BLaER1 treated with 17β-estradiol and CSF1 and Interleukin-3, amounts not matched to agents 10 nM and 100 nM (cell line): Measurements from ENCODE around the gene DHX29.

ENCODE experiments used
- H3K27ac ChIP-seq, 11 experiments: shearing (Covaris generic); formaldehyde crosslinking; 2 replicates each; pipeline ENCODE4 v1.8.1; 2022
- H3K27me3 ChIP-seq, 11 experiments: shearing (Covaris generic); formaldehyde crosslinking; 2 replicates each; pipeline ENCODE4 v1.8.1; 2022
- H3K36me3 ChIP-seq, 11 experiments: shearing (Covaris generic); formaldehyde crosslinking; 2 replicates each; pipeline ENCODE4 v1.8.1; 2022
- H3K4me1 ChIP-seq, 10 experiments: shearing (Covaris generic); formaldehyde crosslinking; 2 replicates each; pipeline ENCODE4 v1.8.1; 2022
- H3K4me2 ChIP-seq, 11 experiments: shearing (Covaris generic); formaldehyde crosslinking; 2 replicates each; pipeline ENCODE4 v1.8.1; 2022
- H3K4me3 ChIP-seq, 10 experiments: shearing (Covaris generic); formaldehyde crosslinking; 2 replicates each; pipeline ENCODE4 v1.8.1; 2022
- H3K9ac ChIP-seq, 11 experiments: shearing (Covaris generic); formaldehyde crosslinking; 2 replicates each; pipeline ENCODE4 v1.8.1; 2022
- H3K9me3 ChIP-seq, 11 experiments: shearing (Covaris generic); formaldehyde crosslinking; replicated peaks in 1 of 11; 2 replicates each; pipeline ENCODE4 v1.8.1; 2022
- H4K20me1 ChIP-seq, 11 experiments: shearing (Covaris generic); formaldehyde crosslinking; 2 replicates each; pipeline ENCODE4 v1.8.1; 2022
- Cebpa-rat ChIP-seq, 11 experiments: shearing (Covaris generic); IDR thresholded peaks; 2 replicates each; pipeline ENCODE4 v1.8.1; 2022

The DHX29 gene

GRCh38 chr5:55343107-55343506 is 35.6 kb upstream of the DHX29 start:
- no peak overlapping the region for H3K4me3 ChIP-seq
- peaks cover 0 to 15% (median 0%) of the 10 kb centered on the region in 10 experiments; a peak in 3 of 20 replicates for H3K4me1 ChIP-seq
- peaks cover 5 to 20% (median 9%) of the 10 kb centered on the region in 11 experiments; a peak in 19 of 22 replicates for H3K9me3 ChIP-seq
- H4K20me1 ChIP-seq = peaks cover 4 to 25% (median 9%) of the 10 kb centered on the region in 11 experiments; a peak in 16 of 22 replicates
- H3K27me3 ChIP-seq = no peaks in the 10 kb centered on the region
- peaks cover 70 to 95% (median 86%) of the 10 kb centered on the region in 11 experiments for H3K36me3 ChIP-seq
- no peak overlapping the region for H3K4me2 ChIP-seq
- H3K9ac ChIP-seq = no peak overlapping the region
- H3K27ac ChIP-seq = no peak overlapping the region
- no peak for TF ChIP-seq Cebpa-rat (IDR thresholded peaks at IDR 0.05)

DNA sequence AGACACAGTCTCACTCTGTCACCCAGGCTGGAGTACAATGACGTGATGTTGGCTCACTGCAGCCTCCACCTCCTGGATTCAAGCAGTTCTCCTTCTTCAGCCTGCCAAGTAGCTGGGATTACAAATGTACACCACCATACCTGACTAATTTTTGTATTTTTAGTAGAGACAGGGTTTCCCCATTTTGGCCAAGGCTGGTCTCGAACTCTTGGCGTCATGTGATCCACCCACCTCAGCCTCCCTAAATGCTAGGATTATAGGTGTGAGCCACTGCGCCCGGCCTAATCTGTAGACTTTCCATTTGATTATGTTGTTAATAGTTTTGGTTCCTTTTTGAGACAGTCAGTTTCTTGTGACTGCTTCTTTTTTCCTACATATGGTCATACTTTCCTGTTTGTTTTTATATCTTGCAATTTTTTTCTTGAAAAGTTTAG is 31.3 kb upstream of the DHX29 start:
- Histone ChIP-seq H3K27ac (peak overlapping the region in 1 of 11 experiments; percentile 5; a peak in 1 of 22 replicates), H3K4me3 (no peak overlapping the region), H3K9ac (no peak overlapping the region), H4K20me1 (peaks cover 5 to 56% (median 30%) of the 10 kb centered on the region in 11 experiments; a peak in 18 of 22 replicates), H3K36me3 (peaks cover 61 to 93% (median 78%) of the 10 kb centered on the region in 11 experiments), H3K4me1 (peaks cover 0 to 16% (median 0%) of the 10 kb centered on the region in 10 experiments; a peak in 3 of 20 replicates), H3K27me3 (no peaks in the 10 kb centered on the region), H3K9me3 (no peaks in the 10 kb centered on the region), H3K4me2 (peak overlapping the region in 1 of 11 experiments; percentile 50; a peak in 2 of 22 replicates)
- no peak for TF ChIP-seq Cebpa-rat (IDR thresholded peaks at IDR 0.05)

DNA sequence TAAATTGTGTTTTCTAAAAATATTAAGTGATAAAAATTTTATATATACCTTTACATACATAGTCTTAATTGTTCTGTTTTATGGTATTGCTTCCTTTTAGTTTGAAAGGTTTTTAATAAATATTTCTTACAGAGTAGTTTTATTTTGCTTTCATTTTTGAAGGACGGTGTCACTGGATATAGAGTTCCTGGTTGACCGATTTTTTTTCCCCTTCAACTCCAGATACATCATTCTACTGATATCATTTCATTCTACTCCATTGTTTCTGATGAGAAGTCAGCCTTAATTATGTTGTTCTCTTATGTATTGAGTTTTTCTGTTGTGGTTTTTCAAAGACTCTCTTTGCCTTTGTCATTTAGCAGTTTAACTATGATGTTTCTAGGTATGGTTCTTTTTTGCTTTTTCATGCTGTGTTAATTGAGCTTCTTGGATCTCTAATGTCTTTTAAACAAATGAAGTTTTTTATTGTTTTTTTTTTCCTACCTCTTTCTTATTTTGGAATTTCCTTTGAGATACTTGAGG is 30.7 kb upstream of the DHX29 start:
- Histone ChIP-seq H3K4me1 (peaks cover 0 to 16% (median 0%) of the 10 kb centered on the region in 10 experiments; a peak in 3 of 20 replicates), H3K36me3 (peaks cover 61 to 93% (median 78%) of the 10 kb centered on the region in 11 experiments), H3K9me3 (no peaks in the 10 kb centered on the region), H4K20me1 (peaks cover 4 to 59% (median 33%) of the 10 kb centered on the region in 11 experiments; a peak in 18 of 22 replicates), H3K27me3 (no peaks in the 10 kb centered on the region), H3K4me2 (no peak overlapping the region), H3K4me3 (no peak overlapping the region), H3K9ac (no peak overlapping the region), H3K27ac (no peak overlapping the region)
- TF ChIP-seq Cebpa-rat (IDR thresholded peaks at IDR 0.05) = no peak

GRCh38 chr5:55333811-55334210 is 26.3 kb upstream of the DHX29 start:
- no peak overlapping the region for H3K9ac ChIP-seq
- H3K27ac ChIP-seq = no peak overlapping the region
- no peaks in the 10 kb centered on the region for H3K27me3 ChIP-seq
- no peak overlapping the region for H3K4me2 ChIP-seq
- H3K4me1 ChIP-seq = peaks cover 0 to 14% (median 4%) of the 10 kb centered on the region in 10 experiments; a peak in 10 of 20 replicates
- H3K9me3 ChIP-seq = no peaks in the 10 kb centered on the region
- peaks cover 7 to 77% (median 42%) of the 10 kb centered on the region in 11 experiments; a peak in 18 of 22 replicates for H4K20me1 ChIP-seq
- peaks cover 70 to 95% (median 81%) of the 10 kb centered on the region in 11 experiments for H3K36me3 ChIP-seq
- TF ChIP-seq Cebpa-rat (IDR thresholded peaks at IDR 0.05) = no peak
- no peak overlapping the region for H3K4me3 ChIP-seq

DNA sequence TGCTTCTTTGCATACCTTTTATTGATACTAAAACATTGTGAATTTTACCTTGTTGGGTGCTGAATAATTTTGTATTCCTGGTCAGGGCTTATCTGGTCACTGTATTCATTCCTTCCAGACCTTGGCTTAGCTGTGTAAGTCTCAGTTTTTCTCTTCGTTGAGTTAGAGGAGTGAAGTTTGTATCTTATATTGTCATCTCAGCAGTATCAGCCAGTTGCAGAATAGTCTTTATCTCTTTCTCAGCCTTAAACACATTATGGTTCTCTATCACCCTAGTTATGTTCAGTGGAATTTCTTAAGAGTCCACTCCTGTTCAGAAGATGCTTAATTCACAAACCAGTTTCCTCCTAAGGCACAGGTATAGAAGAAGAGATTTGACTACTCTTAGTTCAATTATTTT is 25.5 kb upstream of the DHX29 start:
- Histone ChIP-seq H3K36me3 (peaks cover 75 to 97% (median 86%) of the 10 kb centered on the region in 11 experiments), H3K9ac (no peak overlapping the region), H3K4me2 (no peak overlapping the region), H3K9me3 (no peaks in the 10 kb centered on the region), H3K4me3 (no peak overlapping the region), H3K27ac (no peak overlapping the region), H4K20me1 (peaks cover 4 to 70% (median 35%) of the 10 kb centered on the region in 11 experiments; a peak in 16 of 22 replicates), H3K27me3 (no peaks in the 10 kb centered on the region), H3K4me1 (peaks cover 0 to 13% (median 4%) of the 10 kb centered on the region in 10 experiments; a peak in 8 of 20 replicates)
- TF ChIP-seq Cebpa-rat (IDR thresholded peaks at IDR 0.05) = no peak

DNA sequence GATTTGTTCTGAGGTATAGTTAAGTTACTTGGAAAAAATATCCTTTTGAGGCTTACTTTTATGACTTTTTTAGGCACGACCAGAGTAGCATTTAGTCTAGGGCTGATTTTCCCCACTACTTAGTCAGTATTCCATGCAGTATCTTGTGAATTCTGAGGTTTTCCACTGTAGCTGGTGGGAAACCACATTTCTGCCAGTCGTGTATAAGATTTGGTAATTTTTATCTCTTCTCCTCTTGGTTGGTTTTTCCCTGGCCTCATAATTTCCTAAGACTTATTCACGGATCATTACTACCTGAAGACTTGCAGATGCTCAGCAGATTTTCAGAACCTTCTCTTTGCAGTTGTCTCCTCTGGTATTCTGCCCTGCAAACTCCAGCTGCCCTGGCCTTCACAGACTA is 23.8 kb upstream of the DHX29 start:
- Histone ChIP-seq H3K27ac (no peak overlapping the region), H3K27me3 (no peaks in the 10 kb centered on the region), H3K9me3 (no peaks in the 10 kb centered on the region), H3K4me2 (no peak overlapping the region), H3K9ac (no peak overlapping the region), H3K36me3 (peaks cover 82 to 100% (median 91%) of the 10 kb centered on the region in 11 experiments), H4K20me1 (peaks cover 11 to 68% (median 31%) of the 10 kb centered on the region in 11 experiments; a peak in 17 of 22 replicates), H3K4me1 (peaks cover 0 to 13% (median 4%) of the 10 kb centered on the region in 10 experiments; a peak in 7 of 20 replicates), H3K4me3 (no peak overlapping the region)
- no peak for TF ChIP-seq Cebpa-rat (IDR thresholded peaks at IDR 0.05)

DNA sequence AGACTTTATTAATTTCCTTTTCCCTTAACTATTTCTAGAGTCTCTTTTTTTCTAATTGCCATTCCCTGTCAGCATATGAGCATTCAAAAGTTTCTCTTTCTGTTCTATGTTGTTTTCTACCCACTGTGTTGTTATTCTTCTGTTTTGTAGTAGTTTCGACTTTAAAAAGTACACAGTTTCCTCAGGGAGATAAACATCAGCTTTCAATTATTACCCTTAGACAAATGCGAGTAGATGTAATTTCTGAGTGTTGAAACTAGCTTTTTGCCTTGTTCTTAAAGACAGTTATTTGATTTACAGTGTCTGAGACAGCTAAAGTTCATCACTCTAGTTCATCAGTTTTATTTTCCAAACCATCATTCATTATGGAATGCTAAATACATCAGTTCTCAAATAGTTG is 19.8 kb upstream of the DHX29 start:
- no peak overlapping the region for H3K4me3 ChIP-seq
- TF ChIP-seq Cebpa-rat (IDR thresholded peaks at IDR 0.05) = no peak
- H3K9ac ChIP-seq = no peak overlapping the region
- H4K20me1 ChIP-seq = peaks cover 18 to 77% (median 51%) of the 10 kb centered on the region in 11 experiments; a peak in 20 of 22 replicates
- H3K36me3 ChIP-seq = peaks cover 79 to 99% (median 90%) of the 10 kb centered on the region in 11 experiments
- peaks cover 0 to 13% (median 4%) of the 10 kb centered on the region in 10 experiments; a peak in 7 of 20 replicates for H3K4me1 ChIP-seq
- H3K9me3 ChIP-seq = no peaks in the 10 kb centered on the region
- H3K27me3 ChIP-seq = no peaks in the 10 kb centered on the region
- H3K4me2 ChIP-seq = no peak overlapping the region
- no peak overlapping the region for H3K27ac ChIP-seq

DNA sequence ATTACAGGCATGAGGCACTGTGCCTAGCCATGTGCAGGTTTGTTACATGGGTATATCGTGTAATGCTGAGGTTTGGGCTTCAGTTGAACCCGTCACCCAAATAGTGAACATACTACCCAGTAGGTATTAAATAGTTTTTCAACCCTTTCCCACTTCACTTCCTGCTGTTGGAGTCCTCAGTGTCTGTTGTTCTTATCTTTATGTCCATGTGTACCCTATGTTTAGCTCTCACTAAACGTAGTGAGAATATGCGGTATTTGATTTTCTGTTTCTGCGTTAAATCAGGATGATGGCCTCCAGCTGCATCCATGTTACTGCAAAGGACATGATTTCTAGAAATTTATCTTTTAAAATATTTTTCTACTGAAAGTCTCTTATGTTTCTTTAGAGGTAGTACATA is 18.1 kb upstream of the DHX29 start:
- Histone ChIP-seq H3K4me2 (no peak overlapping the region), H3K9ac (no peak overlapping the region), H3K36me3 (peaks cover 66 to 91% (median 76%) of the 10 kb centered on the region in 11 experiments), H3K27me3 (no peaks in the 10 kb centered on the region), H3K4me1 (peaks cover 0 to 13% (median 4%) of the 10 kb centered on the region in 10 experiments; a peak in 7 of 20 replicates), H3K4me3 (no peak overlapping the region), H4K20me1 (peaks cover 25 to 93% (median 66%) of the 10 kb centered on the region in 11 experiments; a peak in 20 of 22 replicates), H3K9me3 (no peaks in the 10 kb centered on the region), H3K27ac (no peak overlapping the region)
- TF ChIP-seq Cebpa-rat (IDR thresholded peaks at IDR 0.05) = no peak

GRCh38 chr5:55324815-55325418 is 17.4 kb upstream of the DHX29 start:
- H3K9ac ChIP-seq = no peak overlapping the region
- H3K27me3 ChIP-seq = no peaks in the 10 kb centered on the region
- no peak for TF ChIP-seq Cebpa-rat (IDR thresholded peaks at IDR 0.05)
- H3K9me3 ChIP-seq = no peaks in the 10 kb centered on the region
- H3K4me2 ChIP-seq = no peak overlapping the region
- no peak overlapping the region for H3K4me3 ChIP-seq
- H3K36me3 ChIP-seq = peaks cover 61 to 89% (median 69%) of the 10 kb centered on the region in 11 experiments
- peaks cover 0 to 6% (median under 1%) of the 10 kb centered on the region in 10 experiments; a peak in 7 of 20 replicates for H3K4me1 ChIP-seq
- no peak overlapping the region for H3K27ac ChIP-seq
- H4K20me1 ChIP-seq = peaks cover 27 to 96% (median 69%) of the 10 kb centered on the region in 11 experiments; a peak in 20 of 22 replicates
